ENCODE measurements around the gene MORC1.

- no peak for TF ChIP-seq POLR2A (IDR thresholded peaks at IDR 0.05; ENCODE audit: low read length)
- TF ChIP-seq REST (IDR thresholded peaks at IDR 0.05) = no peak
- no peak for TF ChIP-seq RFX5 (IDR thresholded peaks at IDR 0.05)
- TF ChIP-seq NR3C1 (IDR thresholded peaks at IDR 0.05) = no peak
- no peak for TF ChIP-seq SREBF2 (IDR thresholded peaks at IDR 0.05)
- TF ChIP-seq EP300 (IDR thresholded peaks at IDR 0.05) = no peak
- TF ChIP-seq CBX2 (IDR thresholded peaks at IDR 0.05; ENCODE audit: borderline replicate concordance, low read depth) = no peak
- no peak for TF ChIP-seq ZFP36 (IDR thresholded peaks at IDR 0.05; ENCODE audit: borderline replicate concordance, partially characterized antibody)
- TF ChIP-seq PHF8 (IDR thresholded peaks at IDR 0.05; ENCODE audit: borderline replicate concordance, low read depth) = no peak
- TF ChIP-seq KDM5A (IDR thresholded peaks at IDR 0.05) = no peak
- TF ChIP-seq ELK1 (IDR thresholded peaks at IDR 0.05; ENCODE audit: low read depth, low read length) = no peak
- no peak for TF ChIP-seq CTCF (IDR thresholded peaks at IDR 0.05)
Measured at GRCh38 chr3:109072194-109072593, 45.7 kb downstream of the MORC1 start.

Data from A549 (cell line).